CD4-positive, CD25-positive, alpha-beta regulatory T cell (primary cell): Measurements from ENCODE around the gene SERPINB1. TPM values are rescaled to one million over a fixed set of nuclear protein-coding genes. Genes with fewer than 3 reads are reported as not detected.

Source experiments
- ATAC-seq, 2 donors: fragments of 150-1000 bp; cut with Tn5 transposase; one replicate each; pipeline ENCODE4 v1.10.0; 2021; ENCODE audit warnings: low read depth in 2 of 2, moderate number of reproducible peaks in 2 of 2, moderate library complexity in 1 of 2
- DNase-seq, 3 donors: peaks; one replicate each; pipeline versions ENCODE4 v3.0.0 to v3.0.0-alpha.2; 2012 to 2022; ENCODE audit warnings: mixed read lengths in 1 of 3
- H3K27ac ChIP-seq: one replicate; pipeline ENCODE4 v1.7.0; 2013; ENCODE audit warnings: mild to moderate bottlenecking, low read length; ENCODE audit not compliant: insufficient read depth, poor library complexity, severe bottlenecking
- H3K27me3 ChIP-seq: one replicate; pipeline ENCODE4 v1.7.0; 2013; ENCODE audit warnings: low read length; ENCODE audit not compliant: control insufficient read depth, insufficient read depth
- H3K36me3 ChIP-seq: one replicate; pipeline ENCODE4 v1.7.0; 2013; ENCODE audit warnings: mild to moderate bottlenecking, low read length, moderate library complexity; ENCODE audit not compliant: control insufficient read depth, insufficient read depth
- H3K4me1 ChIP-seq: 2 replicates; pipeline ENCODE4 v1.7.0; 2013; ENCODE audit warnings: mild to moderate bottlenecking, low read length; ENCODE audit not compliant: insufficient read depth, control insufficient read depth, poor library complexity, severe bottlenecking
- H3K4me3 ChIP-seq: one replicate; pipeline ENCODE4 v1.7.0; 2013; ENCODE audit warnings: low read depth, mild to moderate bottlenecking, low read length, moderate library complexity
- H3K9me3 ChIP-seq, 2 experiments: 1 replicate in 1 of 2; 2 replicates in 1 of 2; pipeline ENCODE4 v1.7.0; 2013; ENCODE audit warnings: low read length in 2 of 2, mild to moderate bottlenecking in 1 of 2, moderate library complexity in 1 of 2; ENCODE audit not compliant: control insufficient read depth in 2 of 2
- H3K27ac Mint-ChIP-seq, 3 donors: one replicate each; pipeline ENCODE4 v1.8.0; 2020 to 2022; ENCODE audit warnings: mild to moderate bottlenecking in 3 of 3, mixed read lengths in 3 of 3, moderate library complexity in 2 of 3
- H3K27me3 Mint-ChIP-seq: one replicate; pipeline ENCODE4 v1.8.0; 2022; ENCODE audit warnings: mild to moderate bottlenecking, mixed read lengths
- H3K36me3 Mint-ChIP-seq: one replicate; pipeline ENCODE4 v1.8.0; 2020; ENCODE audit warnings: mixed read lengths
- H3K4me1 Mint-ChIP-seq, 4 donors: one replicate each; pipeline ENCODE4 v1.8.0; 2020 to 2022; ENCODE audit warnings: mixed read lengths in 4 of 4, mild to moderate bottlenecking in 1 of 4
- H3K4me3 Mint-ChIP-seq, 4 donors: one replicate each; pipeline ENCODE4 v1.8.0; 2020 to 2022; ENCODE audit warnings: mild to moderate bottlenecking in 4 of 4, mixed read lengths in 4 of 4, moderate library complexity in 3 of 4
- H3K9me3 Mint-ChIP-seq, 7 donors: one replicate each; pipeline ENCODE4 v1.8.0; 2020 to 2022; ENCODE audit warnings: mixed read lengths in 7 of 7, mild to moderate bottlenecking in 3 of 7, moderate library complexity in 2 of 7
- polyA plus RNA-seq, 4 donors: library from polyadenylated mRNA; unstranded; fragments of 300-500 nt; fragmentation: Illumina TruSeq; gene quantifications; one replicate each; pipeline ENCODE4 v1.2.3, GENCODE V29; 2021
- total RNA-seq: library from RNA; stranded (reverse); gene quantifications from one replicate; pipeline ENCODE4 v1.2.3, GENCODE V29; 2022

Gene SERPINB1
- total and polyA plus RNA-seq, 5 donors from 2014 or later = 38.1 to 116 (median 109) TPM

GRCh38 chr6:2794171-2794730 is 47.4 kb downstream of the SERPINB1 start:
- no peaks in the 10 kb centered on the region for H3K27me3 Mint-ChIP-seq
- H3K4me3 ChIP-seq = no peak overlapping the region
- H3K9me3 Mint-ChIP-seq = no peaks in the 10 kb centered on the region
- no peak for DNase-seq
- no peak for ATAC-seq
- peaks cover 4 to 43% (median 21%) of the 10 kb centered on the region in 4 donors for H3K4me1 Mint-ChIP-seq
- no peaks in the 10 kb centered on the region for H3K27me3 ChIP-seq
- no peaks in the 10 kb centered on the region for H3K36me3 ChIP-seq
- H3K9me3 ChIP-seq = no peaks in the 10 kb centered on the region
- peaks cover 17% of the 10 kb centered on the region for H3K4me1 ChIP-seq
- H3K4me3 Mint-ChIP-seq = no peak overlapping the region
- peak overlapping the region; percentile 84 to 95 (median 89) for H3K27ac Mint-ChIP-seq
- no peak overlapping the region for H3K27ac ChIP-seq
- H3K36me3 Mint-ChIP-seq = peaks cover 2% of the 10 kb centered on the region

- H3K27ac ChIP-seq = peak overlapping the region; percentile 60
- H3K27me3 ChIP-seq = no peaks in the 10 kb centered on the region
- Mint-ChIP-seq H3K9me3 (no peaks in the 10 kb centered on the region), H3K36me3 (peaks cover 2% of the 10 kb centered on the region), H3K27ac (peak overlapping the region; percentile 10 to 95 (median 89)), H3K4me1 (peaks cover 4 to 43% (median 21%) of the 10 kb centered on the region in 4 donors), H3K27me3 (no peaks in the 10 kb centered on the region), H3K4me3 (peak overlapping the region in 2 of 4 donors; percentile 46 to 57)
- no peaks in the 10 kb centered on the region for H3K9me3 ChIP-seq
- peaks cover 17% of the 10 kb centered on the region for H3K4me1 ChIP-seq
- DNase-seq (peak in 1 of 3 donors; percentile 69), ATAC-seq (peak; percentile 57 to 64)
- no peaks in the 10 kb centered on the region for H3K36me3 ChIP-seq
- peak overlapping the region; percentile 16 for H3K4me3 ChIP-seq
Measured at GRCh38 chr6:2793534-2794151, 48.0 kb downstream of the SERPINB1 start.

GRCh38 chr6:2792330-2793110 is 49.1 kb downstream of the SERPINB1 start:
- no peak for DNase-seq

GRCh38 chr6:2791450-2791974 is 50.2 kb downstream of the SERPINB1 start:
- peaks cover 6% of the 10 kb centered on the region for H3K36me3 ChIP-seq
- no peaks in the 10 kb centered on the region for H3K27me3 Mint-ChIP-seq
- no peaks in the 10 kb centered on the region for H3K9me3 ChIP-seq
- H3K4me1 ChIP-seq = peaks cover 17% of the 10 kb centered on the region
- H3K27ac ChIP-seq = no peak overlapping the region
- H3K4me3 ChIP-seq = no peak overlapping the region
- no peak for ATAC-seq
- peak overlapping the region in 2 of 4 donors; percentile 13 to 35 for H3K4me3 Mint-ChIP-seq
- H3K27ac Mint-ChIP-seq = peak overlapping the region; percentile 36 to 79 (median 65)
- no peaks in the 10 kb centered on the region for H3K27me3 ChIP-seq
- H3K36me3 Mint-ChIP-seq = peaks cover 11% of the 10 kb centered on the region
- no peak for DNase-seq
- H3K9me3 Mint-ChIP-seq = no peaks in the 10 kb centered on the region
- peaks cover 4 to 39% (median 22%) of the 10 kb centered on the region in 4 donors for H3K4me1 Mint-ChIP-seq

More at GRCh38 chr6:2792330-2793110, 49.1 kb downstream of the SERPINB1 start:
- Histone ChIP-seq H3K27ac (no peak overlapping the region), H3K27me3 (no peaks in the 10 kb centered on the region), H3K4me3 (no peak overlapping the region), H3K4me1 (peaks cover 17% of the 10 kb centered on the region), H3K9me3 (no peaks in the 10 kb centered on the region), H3K36me3 (peaks cover 2% of the 10 kb centered on the region)
- H3K9me3 Mint-ChIP-seq = no peaks in the 10 kb centered on the region
- no peak for ATAC-seq
- H3K36me3 Mint-ChIP-seq = peaks cover 8% of the 10 kb centered on the region
- H3K27me3 Mint-ChIP-seq = no peaks in the 10 kb centered on the region
- H3K4me1 Mint-ChIP-seq = peaks cover 4 to 43% (median 24%) of the 10 kb centered on the region in 4 donors
- no peak overlapping the region for H3K4me3 Mint-ChIP-seq
- H3K27ac Mint-ChIP-seq = peak overlapping the region; percentile 56 to 95 (median 89)

GRCh38 chr6:2790588-2791449 is 50.8 kb downstream of the SERPINB1 start:
- H3K27ac ChIP-seq = no peak overlapping the region

GRCh38 chr6:2786269-2786668 is 55.4 kb downstream of the SERPINB1 start:
- Histone ChIP-seq H3K36me3 (peaks cover 36% of the 10 kb centered on the region), H3K27ac (no peak overlapping the region), H3K27me3 (no peaks in the 10 kb centered on the region), H3K4me3 (no peak overlapping the region), H3K9me3 (no peaks in the 10 kb centered on the region), H3K4me1 (no peaks in the 10 kb centered on the region)
- DNase-seq (no peak), ATAC-seq (no peak)
- Mint-ChIP-seq H3K9me3 (no peaks in the 10 kb centered on the region), H3K36me3 (peaks cover 34% of the 10 kb centered on the region), H3K4me1 (peaks cover 7 to 29% (median 20%) of the 10 kb centered on the region in 4 donors), H3K27me3 (no peaks in the 10 kb centered on the region), H3K27ac (no peak overlapping the region), H3K4me3 (no peak overlapping the region)

More at GRCh38 chr6:2790588-2791449, 50.8 kb downstream of the SERPINB1 start:
- H3K4me3 ChIP-seq = no peak overlapping the region
- Mint-ChIP-seq H3K9me3 (no peaks in the 10 kb centered on the region), H3K27me3 (no peaks in the 10 kb centered on the region), H3K36me3 (peaks cover 17% of the 10 kb centered on the region), H3K27ac (peak overlapping the region; percentile 36 to 65 (median 56)), H3K4me3 (peak overlapping the region in 3 of 4 donors; percentile 13 to 78 (median 35)), H3K4me1 (peaks cover 4 to 39% (median 27%) of the 10 kb centered on the region in 4 donors)
- peak; percentile 62 to 67 for ATAC-seq
- H3K4me1 ChIP-seq = peaks cover 17% of the 10 kb centered on the region
- peaks cover 6% of the 10 kb centered on the region for H3K36me3 ChIP-seq
- no peaks in the 10 kb centered on the region for H3K27me3 ChIP-seq
- peak; percentile 23 to 78 (median 50) for DNase-seq
- no peaks in the 10 kb centered on the region for H3K9me3 ChIP-seq

- Histone ChIP-seq H3K9me3 (no peaks in the 10 kb centered on the region), H3K27ac (no peak overlapping the region), H3K4me3 (no peak overlapping the region), H3K36me3 (peaks cover 49% of the 10 kb centered on the region), H3K4me1 (no peaks in the 10 kb centered on the region), H3K27me3 (no peaks in the 10 kb centered on the region)
- no peak overlapping the region for H3K4me3 Mint-ChIP-seq
- peaks cover 44% of the 10 kb centered on the region for H3K36me3 Mint-ChIP-seq
- H3K4me1 Mint-ChIP-seq = peaks cover 5 to 23% (median 16%) of the 10 kb centered on the region in 4 donors
- ATAC-seq (no peak), DNase-seq (no peak)
- H3K9me3 Mint-ChIP-seq = no peaks in the 10 kb centered on the region
- no peaks in the 10 kb centered on the region for H3K27me3 Mint-ChIP-seq
- H3K27ac Mint-ChIP-seq = no peak overlapping the region
Measured at GRCh38 chr6:2784930-2785329, 56.7 kb downstream of the SERPINB1 start.
